ENCODE results near the gene IFRD2.

IFRD2 gene

DNA sequence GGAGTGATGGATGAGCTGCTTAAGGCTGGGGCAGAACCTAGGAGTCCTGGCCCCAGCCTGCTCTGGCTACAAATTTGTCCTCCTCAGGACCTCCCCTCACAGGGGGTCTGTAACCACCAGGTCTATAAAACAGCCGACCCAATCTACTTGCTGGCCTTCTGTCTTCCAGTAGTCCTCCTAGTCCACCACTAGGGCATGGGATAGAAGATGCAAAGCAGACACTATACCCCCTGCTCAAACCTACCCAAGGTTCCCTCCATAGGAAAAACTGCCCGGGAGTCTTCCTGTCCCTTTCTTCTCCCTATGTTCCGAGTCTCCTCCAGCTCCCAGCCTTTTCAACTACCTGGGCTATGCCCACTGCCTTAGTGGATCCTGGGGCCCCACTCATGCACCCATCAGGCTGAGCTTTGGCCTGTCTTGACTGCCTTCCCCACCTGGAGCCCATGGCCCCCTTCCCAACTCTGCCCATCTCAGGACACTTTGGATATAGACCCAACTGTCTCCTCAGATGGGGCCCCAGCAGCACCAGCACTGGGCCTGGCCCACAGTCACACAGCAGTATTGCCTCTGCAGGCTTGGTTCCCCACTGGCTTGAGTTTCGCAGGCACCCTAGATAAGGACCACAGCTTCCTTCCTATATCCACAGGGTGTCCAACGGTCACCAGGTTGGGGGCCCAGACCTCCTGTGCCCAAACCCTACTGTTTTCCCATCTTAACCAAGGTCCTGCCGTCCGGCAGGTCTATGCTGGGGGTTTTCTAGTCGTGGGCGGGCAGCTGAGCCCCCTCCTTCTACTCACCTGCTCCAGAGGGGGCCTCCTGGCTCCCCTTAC is 5.9 kb upstream of the IFRD2 start:
- H3K4me3 ChIP-seq (replicated peaks; ENCODE audit: low read depth, low read length): peak overlapping the region; percentile 76
- no peak for DNase-seq (ENCODE audit: extremely low read depth, low read depth)
- TF ChIP-seq, protein P1, sequence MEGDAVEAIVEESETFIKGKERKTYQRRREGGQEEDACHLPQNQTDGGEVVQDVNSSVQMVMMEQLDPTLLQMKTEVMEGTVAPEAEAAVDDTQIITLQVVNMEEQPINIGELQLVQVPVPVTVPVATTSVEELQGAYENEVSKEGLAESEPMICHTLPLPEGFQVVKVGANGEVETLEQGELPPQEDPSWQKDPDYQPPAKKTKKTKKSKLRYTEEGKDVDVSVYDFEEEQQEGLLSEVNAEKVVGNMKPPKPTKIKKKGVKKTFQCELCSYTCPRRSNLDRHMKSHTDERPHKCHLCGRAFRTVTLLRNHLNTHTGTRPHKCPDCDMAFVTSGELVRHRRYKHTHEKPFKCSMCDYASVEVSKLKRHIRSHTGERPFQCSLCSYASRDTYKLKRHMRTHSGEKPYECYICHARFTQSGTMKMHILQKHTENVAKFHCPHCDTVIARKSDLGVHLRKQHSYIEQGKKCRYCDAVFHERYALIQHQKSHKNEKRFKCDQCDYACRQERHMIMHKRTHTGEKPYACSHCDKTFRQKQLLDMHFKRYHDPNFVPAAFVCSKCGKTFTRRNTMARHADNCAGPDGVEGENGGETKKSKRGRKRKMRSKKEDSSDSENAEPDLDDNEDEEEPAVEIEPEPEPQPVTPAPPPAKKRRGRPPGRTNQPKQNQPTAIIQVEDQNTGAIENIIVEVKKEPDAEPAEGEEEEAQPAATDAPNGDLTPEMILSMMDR (IDR thresholded peaks at IDR 0.05; ENCODE audit: low read depth, low read length, missing control alignments): peak; percentile 7

DNA sequence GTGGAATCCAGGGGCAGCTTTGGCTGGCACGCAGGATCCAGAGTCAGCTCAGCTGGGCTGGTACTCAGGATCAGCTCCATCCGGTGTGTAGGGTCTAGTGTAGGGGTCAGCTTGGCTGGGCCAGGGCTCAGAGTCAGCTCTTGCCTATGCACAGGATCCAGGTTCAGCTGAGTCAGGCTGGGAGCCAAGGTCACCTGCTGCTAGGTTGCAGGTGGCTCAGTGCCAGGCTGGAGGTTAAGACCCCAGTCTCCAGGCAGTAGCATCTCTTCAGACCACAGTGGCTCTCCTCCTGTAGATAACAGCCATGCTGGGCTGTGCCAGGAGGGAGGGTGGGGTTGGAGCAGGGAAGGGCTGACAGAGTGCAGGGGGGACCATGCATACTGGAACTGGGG is 5.2 kb upstream of the IFRD2 start:
- DNase-seq (ENCODE audit: extremely low read depth, low read depth): no peak
- TF ChIP-seq, protein P1 (IDR thresholded peaks at IDR 0.05; ENCODE audit: low read depth, low read length, missing control alignments): no peak
- H3K4me3 ChIP-seq (replicated peaks; ENCODE audit: low read depth, low read length): no peak overlapping the region

DNA sequence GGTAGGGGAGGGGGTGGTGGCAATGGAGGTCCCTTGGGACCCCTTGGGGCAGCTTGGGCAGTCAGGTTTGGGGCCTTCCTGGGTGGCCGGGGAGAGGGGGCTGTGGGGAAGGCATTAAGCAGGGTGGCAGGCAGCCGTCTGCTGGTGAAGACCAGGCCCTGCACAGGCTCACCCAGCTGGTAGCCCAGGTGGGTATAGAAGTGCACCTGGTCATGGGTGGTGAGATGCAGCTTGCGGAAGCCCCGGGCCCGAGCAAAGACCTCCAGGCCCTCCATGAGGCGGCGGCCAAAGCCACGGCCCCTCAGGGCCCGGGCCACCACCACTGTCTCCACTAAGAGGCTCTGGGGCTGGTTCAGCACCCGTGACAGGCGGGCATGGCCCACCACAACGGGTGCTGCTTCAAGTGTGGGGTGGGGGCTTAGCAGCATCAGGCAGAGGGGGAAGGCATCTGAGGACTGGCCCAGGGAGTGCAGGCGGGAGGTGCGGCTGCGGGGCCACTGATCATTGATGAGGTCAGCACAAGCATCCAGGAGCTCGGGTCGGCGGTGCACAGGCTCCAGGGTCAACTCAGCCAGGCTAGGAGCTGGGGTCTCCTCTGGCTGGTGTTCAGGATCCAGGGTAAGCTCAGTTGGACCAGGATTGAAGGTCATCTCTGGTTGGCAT is 4.6 kb upstream of the IFRD2 start:
- no peak for DNase-seq (ENCODE audit: extremely low read depth, low read depth)
- TF ChIP-seq, protein P1 (IDR thresholded peaks at IDR 0.05; ENCODE audit: low read depth, low read length, missing control alignments): no peak
- no peak overlapping the region for H3K4me3 ChIP-seq (replicated peaks; ENCODE audit: low read depth, low read length)

DNA sequence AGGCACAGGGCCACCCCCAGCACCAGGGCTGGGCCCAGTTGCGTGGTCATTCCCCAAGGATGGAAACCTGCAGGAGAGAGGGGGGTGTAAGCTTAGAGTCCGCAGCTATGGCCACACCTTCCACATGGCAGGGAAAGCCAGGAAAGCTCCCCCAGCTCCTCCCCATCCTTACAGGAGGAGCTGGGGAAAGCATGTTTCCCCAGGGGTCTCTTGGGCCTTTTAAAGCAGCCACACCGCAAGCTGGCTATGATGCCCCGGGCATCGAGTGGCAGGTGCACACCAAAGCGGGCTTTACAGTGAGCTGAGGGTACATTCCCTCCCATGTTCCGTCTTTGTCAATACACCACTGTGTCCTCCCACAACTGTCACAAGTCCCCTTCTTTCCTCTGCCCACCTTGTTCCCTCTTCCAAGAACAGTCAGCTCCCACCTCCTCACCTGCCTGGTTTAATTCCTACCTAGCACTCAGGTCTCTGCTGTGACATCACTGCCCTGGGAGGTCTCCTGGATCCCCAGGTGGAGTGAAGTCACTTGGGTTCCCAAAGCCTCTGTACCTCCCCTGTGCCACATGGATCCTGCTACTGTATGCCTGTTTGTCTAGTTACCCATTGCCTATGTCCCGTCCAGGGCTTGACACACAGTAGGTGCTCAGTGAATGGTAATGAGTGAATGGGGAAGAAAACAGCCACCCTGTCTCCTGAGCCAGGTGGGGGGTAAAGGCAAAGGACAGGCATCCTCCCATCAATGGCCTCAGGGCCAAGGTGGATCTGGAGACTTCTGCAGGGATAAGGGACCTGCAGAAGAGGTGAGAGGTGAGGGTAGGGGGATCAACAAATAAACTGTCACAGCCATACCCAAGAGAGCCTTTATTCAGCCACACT is 3.6 kb upstream of the IFRD2 start:
- no peak overlapping the region for H3K4me3 ChIP-seq (replicated peaks; ENCODE audit: low read depth, low read length)
- DNase-seq (ENCODE audit: extremely low read depth, low read depth): no peak
- TF ChIP-seq, protein P1 (IDR thresholded peaks at IDR 0.05; ENCODE audit: low read depth, low read length, missing control alignments): no peak

DNA sequence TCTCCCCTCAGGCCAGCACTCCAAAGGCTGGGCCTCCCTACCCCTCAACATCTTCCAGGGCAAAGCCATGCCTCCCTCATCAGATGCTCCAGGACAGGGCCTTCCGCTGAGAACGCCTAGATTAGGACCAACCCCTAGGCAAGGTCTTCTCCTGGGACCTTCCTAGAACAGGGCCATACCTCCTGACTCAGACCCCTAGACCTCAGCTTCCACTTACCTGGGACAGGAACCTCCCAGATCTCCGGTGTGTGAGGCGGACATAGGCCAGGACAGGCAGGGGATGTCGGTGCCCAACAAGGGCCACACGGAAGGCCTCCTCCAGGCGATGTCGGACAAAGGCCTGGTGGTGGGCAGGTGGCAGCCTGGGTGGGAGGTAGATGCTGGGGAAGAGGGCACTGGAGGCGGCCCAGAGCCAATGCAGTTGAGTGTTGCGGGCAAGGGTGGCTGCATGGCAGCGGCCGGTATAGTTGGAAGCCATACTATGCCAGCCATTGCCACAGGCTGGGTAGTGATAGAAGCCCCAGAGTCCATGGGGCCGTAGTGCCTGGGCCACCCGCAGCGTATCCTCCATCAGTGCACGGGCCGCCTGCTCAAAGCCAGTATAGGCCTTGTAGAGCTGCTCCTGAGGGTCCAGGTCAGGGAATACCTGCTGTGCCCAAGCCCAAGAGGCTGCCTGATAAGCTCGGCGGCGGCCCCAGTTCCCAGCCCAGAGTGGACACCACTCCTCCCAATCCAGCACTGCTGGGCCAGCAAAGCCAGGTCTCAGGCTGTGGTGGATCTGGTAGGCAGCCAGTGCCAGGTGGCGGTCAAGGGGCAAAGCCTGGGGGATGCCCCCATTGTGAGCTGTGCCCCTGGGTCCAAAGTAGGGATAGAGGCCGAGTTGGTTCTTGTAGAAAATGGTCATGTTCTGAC is 2.5 kb upstream of the IFRD2 start:
- TF ChIP-seq, protein P1 (IDR thresholded peaks at IDR 0.05; ENCODE audit: low read depth, low read length, missing control alignments): no peak
- H3K4me3 ChIP-seq (replicated peaks; ENCODE audit: low read depth, low read length): no peak overlapping the region
- no peak for DNase-seq (ENCODE audit: extremely low read depth, low read depth)

DNA sequence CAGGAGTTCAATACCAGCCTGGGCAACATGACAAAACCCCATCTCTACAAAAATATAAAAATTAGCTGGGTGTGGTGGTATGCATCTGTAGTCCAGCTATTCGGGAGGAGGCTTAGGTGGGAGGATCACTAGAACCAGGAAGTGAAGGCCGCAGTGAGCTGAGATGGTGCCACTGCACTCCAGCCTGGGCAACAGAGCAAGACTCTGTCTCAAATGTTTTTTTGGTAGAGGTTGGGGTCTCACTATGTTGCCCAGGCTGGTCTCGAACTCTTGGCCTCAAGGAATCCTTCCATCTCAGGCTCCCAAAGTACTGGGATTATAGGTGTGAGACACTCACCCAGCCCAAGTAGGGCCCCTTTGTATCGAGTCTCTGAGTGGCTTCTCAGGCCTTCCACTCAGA is 1.9 kb upstream of the IFRD2 start:
- no peak overlapping the region for H3K4me3 ChIP-seq (replicated peaks; ENCODE audit: low read depth, low read length)
- TF ChIP-seq, protein P1 (IDR thresholded peaks at IDR 0.05; ENCODE audit: low read depth, low read length, missing control alignments): no peak
- no peak for DNase-seq (ENCODE audit: extremely low read depth, low read depth)

Measured in HFF-Myc (cell line).